GM19099 (cell line): ENCODE data around the gene ABCE1.

ENCODE experiments used
- POLR2A ChIP-seq: IDR thresholded peaks from 3 replicates; pipeline ENCODE4 v1.6.1; 2011; ENCODE audit warnings: low read depth; ENCODE audit not compliant: insufficient read length; ENCODE audit errors: extremely low read depth

Gene ABCE1

DNA sequence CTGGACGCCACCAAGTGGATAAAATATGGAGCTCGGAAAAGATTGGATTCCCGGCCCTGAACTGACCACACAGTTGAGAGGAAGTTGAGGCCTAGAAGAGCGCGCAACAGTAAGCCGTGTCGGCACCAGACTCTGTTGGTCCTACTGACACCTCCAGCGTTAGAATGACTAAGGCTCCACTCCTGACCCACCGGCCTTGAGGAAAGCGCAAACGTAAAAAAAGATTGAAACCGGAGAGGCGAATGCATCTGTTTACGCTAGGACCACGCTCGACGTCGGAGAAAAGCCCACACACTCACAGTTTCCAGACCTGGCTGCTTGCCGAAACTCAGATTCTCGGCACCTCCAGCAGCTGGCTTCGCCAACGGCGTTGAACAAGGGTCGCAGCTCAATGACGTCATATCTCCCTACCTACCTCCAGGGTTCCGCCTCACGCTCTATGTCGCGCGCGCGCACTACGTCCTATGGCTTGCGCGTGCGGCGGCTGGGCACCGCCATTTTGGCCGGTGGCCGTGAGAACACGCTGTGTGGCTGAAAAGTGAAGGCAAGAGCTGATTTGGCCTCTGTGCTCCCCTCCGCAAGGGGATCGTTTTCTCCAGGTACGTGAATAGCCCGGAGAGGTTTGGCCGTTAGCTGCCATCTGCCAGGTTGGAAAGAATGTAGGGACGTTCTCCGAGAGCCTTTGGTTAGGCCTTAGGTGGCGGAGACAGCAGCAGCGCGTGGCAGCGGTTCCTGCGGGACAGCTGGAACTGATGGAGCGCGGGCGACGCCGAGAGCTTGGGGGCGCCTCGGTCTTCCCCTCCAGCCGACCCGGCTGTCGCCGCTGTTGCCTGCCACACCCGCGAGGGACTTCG lies at the start of gene ABCE1, which contains the start of gene ANAPC10:
ABCE1 (plus strand) TSS at position 491 of the 854 bp plus-strand sequence. CDS start 6,102 bp downstream, outside the sequence.
ANAPC10 (minus strand) TSS at position 376 of the 854 bp plus-strand sequence. CDS start 2,097 bp downstream, outside the sequence.
- TF ChIP-seq POLR2A, result peak; percentile 78

DNA sequence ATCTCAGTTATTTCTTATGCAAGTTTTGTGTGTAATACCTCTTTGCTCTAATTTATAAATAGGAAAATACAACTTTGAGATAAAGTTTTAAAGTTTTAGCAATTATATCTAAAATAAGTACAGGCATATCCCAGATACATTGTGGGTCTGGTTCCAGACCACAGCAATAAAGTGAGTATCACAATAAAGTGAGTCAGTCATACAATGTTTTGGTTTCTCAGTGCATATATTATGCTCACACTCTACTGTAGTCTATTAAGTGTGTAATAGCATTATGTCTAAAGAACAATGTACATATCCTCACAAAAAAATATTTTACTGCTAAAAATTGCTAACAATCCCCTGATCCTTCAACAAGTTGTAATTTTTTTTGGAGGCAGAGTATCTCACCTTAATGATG lies 49.3 kb upstream of the ABCE1 start:
- TF ChIP-seq POLR2A, result no peak

DNA sequence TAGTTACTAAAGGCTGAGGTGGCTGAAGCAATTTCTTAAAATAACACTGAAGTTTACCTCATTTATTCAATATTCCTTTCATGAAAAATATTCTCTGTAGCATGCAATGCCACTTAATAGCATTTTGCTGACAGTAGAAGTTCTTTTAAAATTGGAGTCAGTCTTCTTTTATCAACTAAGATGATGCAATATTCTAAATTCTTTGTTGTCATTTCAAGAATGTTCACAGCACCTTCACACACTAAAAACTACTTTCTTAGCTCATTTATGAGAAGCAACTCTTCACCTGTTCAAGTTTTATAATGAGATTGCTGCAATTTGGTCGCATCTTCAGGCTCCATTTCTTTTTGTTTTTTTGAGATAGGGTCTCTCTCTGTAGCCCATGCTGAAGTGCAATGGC lies 48.9 kb upstream of the ABCE1 start:
- no peak for TF ChIP-seq POLR2A

DNA sequence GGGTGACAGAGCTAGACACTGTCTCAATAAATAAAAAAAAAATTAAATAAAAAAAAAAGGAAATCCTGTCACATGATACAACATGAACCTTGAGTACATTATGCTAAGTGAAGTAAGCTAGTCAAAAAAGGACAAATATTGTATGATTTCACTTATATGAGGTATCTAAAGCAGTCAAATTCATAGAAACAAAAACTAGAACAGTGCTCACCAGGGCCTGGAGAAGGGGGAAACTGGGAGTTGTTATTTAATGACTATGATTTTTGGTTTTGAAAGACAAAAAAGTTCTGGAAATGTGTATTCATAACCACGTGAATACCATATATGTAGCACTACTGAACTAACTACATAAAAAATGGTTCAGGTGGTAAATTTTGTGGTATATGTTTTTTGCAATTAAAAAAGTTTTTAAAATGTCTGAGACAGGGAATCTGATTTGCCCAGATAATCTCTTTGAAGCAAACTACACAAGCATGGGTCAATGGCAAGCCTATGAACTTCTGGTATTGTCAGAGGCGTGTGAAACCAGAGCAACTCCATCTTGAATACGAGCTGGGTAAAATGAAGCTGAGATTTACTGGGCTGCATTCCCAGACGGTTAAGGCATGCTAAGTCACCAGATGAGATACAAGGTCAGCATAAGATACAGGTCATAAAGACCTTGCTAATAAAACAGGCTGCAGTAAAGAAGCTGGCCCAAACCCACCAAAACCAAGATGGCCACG lies 42.4 kb upstream of the ABCE1 start:
- no peak for TF ChIP-seq POLR2A

DNA sequence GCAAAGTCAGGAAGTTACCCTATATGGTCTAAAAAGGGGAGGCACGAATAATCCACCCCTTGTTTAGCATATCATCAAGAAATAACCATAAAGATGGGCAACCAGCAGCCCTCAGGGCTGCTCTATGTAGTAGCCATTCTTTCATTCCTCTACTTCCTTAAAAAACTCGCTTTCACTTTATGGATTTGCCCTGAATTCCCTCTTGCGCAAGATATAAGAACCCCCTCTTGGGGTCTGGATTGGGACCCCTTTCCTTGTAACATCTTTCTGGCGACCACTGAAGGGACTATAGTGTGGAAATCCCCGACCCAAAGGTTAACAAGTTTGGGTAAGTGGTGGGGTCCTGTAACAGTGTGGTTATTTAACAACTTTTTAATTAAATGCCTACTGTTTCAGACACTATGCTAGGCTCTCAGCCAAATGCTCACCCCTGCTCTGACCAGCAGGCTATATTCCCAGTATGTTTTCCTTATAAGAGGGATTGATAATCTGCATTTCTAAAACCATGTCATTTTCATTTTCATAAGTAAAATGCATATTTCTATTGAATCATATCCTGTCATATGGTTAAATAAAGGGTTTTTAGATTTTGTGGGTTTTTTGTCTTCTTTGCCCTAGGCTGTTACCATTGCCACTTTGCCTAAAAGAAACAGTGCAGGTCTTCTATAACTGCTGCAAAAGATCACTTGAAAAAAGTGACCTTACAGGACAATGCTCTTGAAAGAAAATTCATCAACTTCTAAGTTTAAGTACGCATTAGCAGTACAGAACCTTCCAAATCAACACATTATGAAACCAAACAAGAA lies 41.6 kb upstream of the ABCE1 start:
- no peak for TF ChIP-seq POLR2A

DNA sequence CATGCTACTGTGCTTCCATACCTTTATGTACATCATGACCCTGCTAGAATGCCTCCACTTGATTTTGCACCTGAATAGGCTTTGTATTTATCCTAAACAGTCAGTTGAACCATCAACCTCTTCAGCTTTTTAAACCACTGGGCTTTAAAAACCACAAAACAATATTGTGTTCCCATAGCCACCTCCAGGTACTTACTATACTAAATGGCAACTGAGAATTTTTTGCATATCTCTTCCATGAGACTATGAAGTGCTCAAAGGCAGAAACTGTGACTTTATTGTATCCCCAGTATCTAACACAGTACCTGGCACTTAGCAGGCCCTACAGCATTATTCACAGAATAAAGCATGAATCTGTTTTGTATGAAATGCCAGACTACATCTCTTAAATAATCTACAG lies 39.9 kb upstream of the ABCE1 start:
- TF ChIP-seq POLR2A, result no peak

DNA sequence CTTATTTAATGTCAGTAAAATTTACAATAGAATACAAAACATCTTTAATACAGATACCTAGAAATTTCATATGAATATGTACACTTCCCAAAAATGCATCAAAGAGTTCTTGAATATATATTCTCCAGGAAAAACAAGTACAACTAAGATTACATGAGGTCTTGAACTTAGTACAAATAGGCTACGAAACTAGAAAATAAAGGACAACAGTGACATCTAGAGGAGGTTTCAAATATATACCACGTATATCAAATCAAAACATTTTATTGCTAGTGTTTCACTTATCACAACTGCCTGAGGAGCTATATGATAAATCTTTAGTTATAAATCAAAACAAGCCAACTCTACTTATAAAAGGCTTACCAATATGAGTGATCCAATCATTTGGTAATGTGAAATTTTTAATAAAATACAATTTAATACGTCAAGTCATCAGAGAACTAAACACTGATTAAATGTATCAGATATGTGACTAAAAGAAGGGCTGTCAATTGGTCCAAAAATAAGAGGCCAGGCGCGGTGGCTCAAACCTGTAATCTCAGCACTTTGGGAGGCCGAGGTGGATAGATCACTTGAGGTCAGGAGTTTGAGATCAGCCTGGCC lies 36.7 kb upstream of the ABCE1 start:
- no peak for TF ChIP-seq POLR2A

DNA sequence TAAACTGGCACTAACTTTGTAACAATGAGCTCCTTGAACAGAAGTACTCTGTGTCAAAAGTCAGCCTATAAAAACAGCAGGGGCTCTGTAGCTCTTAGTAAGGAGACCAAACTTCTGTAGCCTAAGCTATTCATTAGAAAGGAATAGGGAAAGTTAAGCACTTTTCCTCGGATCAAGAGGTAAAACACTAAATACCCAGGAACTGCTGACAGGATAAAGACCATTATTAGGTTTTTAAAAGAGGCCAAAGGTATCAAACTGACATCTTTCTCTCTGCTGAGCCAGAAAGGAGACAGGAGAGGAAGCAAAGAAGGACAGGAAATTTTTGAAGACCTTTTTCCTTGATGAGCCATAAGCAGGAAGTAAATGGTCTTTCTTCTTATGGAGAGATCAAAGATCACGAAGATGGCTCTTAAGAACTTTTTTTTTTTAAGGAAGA lies 32.0 kb upstream of the ABCE1 start:
- no peak for TF ChIP-seq POLR2A

DNA sequence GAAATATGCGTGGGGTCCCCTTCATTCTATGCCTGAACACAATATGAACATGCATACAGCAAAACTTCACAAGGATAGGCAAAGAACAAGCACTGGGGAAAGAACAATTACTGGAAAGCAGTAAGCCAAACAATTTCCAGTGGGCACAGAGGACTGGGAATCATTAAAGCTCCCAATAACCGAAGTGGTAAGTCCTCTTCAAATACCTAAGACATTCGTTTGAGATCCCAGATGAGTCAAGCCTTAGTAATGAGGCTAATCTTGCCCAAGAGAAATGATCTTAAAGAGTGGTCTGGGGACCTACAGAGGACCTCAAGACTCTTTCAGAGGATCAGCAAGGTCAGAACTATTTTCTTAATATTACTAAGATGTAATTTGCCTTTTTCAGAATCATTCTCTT lies 28.8 kb upstream of the ABCE1 start:
- no peak for TF ChIP-seq POLR2A

DNA sequence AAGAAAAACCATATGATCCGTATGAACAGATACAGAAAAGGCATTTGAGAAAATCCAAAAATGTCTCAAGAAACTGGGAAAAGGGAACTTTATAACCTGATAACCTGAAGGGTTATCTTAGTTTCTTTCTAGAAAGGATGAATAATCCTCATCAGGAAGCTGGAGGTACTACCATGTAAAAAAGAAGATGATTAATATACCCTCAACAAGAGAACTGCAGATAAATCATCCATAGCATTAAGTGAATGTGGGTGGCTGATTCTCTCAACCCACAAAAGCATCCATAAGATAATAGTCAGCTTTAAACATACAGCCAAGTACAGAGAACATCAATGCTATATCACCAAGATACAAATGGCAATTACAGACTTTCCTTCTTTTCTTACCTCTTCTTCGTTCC lies 26.6 kb upstream of the ABCE1 start:
- no peak for TF ChIP-seq POLR2A

DNA sequence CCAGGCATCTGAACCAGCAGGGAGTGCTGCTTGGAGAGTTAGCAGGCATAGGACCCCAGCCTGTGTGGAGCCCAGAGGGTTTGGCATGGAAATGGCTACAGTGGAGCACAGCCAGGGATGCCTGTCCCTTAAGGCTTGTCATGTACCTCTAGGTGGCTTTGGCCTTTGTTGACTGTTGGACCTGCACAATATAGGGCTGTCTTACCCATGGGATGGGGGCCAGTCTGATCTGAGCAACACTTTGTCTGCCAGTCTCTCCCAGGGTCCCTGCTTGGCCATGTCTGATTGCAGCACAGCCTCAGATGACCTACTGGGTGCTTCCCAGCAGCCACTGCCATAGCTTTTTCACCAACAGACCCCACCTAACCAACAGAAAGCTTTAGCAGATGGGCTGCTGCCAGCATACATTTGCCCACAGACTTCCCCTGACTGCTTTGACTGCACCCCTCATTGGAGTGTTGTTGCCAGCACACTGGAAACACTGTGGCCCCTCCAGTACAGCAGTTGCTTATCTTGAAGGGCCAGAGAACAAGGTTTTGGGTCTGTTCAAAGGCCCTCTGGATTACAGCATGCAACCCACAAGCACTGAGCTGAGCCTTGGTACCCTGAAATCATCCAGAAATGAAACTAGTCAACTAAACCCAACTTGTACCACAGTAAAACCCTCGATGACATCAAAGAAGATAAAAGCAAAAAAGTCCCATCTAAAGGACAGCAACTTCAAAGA lies 22.2 kb upstream of the ABCE1 start:
- no peak for TF ChIP-seq POLR2A

DNA sequence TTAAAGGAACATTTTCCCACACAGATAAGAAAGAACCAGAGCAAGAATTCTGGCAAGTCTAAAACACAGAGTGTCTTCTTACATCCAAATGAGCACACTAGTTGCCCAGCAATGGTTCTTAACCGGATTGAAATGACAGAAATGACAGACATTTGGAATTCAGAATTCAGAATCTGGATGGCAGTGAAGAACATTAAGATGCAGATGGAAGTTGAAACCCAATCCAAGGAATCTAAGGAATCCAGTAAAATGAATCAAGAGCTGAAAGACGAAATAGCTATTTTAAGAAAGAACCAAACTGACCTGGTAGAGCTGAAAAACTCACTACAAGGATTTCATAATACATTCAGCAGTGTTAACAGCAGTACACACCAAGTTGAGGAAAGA lies 21.6 kb upstream of the ABCE1 start:
- no peak for TF ChIP-seq POLR2A

DNA sequence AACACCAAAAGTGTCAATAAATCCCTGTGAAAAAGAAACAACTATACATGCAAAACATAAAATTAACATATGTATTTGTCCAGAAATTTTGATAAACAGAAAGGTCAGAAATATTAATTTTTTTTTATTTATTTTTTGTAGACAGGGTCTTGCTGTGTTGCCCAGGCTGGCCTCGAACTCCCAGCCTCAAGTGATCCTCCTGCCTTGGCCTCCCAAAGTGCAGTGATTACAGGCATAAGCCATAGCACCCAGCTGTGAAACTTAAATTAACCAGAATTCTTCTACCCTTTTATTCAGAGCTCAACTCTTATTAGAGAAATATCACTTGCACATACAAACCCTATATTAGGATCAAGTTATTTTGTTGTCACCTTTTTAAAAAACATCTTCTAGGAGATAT lies 16.4 kb upstream of the ABCE1 start:
- no peak for TF ChIP-seq POLR2A
